ENCODE data around the gene UQCC5. TPM values are rescaled to one million over a fixed set of nuclear protein-coding genes. Genes with fewer than 3 reads are reported as not detected.

Gene UQCC5
- total and polyA plus RNA-seq, 2 donors from 2014 or later: 26.8 to 135 TPM

DNA sequence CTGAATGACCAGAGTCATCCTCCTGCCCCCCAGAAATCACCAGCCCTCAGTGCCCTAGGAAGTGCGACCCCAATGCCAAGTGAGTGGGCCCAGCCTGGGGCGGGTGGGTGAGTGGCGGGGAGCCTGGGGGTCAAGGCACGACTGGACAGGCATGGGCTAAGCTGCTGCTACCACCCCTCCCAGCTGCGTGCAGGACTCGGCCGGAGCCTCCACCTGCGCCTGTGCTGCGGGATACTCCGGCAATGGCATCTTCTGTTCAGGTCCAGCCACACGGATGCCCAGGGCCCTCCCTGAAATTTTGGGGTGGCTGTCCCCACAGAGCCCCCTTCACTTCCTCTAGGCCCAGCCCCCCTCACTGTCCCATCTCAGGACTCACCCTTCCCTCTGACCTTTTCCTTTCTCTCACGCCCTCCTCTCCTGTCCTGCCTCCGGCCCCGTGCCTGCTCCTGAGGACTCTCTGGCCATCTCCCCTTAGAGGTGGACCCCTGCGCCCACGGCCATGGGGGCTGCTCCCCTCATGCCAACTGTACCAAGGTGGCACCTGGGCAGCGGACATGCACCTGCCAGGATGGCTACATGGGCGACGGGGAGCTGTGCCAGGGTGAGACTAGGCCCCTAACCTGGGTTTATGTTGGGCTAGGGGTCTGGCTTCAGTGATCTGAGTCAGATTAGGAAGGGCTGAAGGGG, 19.8 kb upstream of the UQCC5 start:
- peaks cover 0 to 3% (median 0%) of the 10 kb centered on the region in 3 donors for H3K4me1 ChIP-seq (ENCODE audit: control insufficient read depth in 2 of 3, insufficient read depth in 2 of 3, low read depth in 1 of 3, low read length in 3 of 3)
- H3K9me3 ChIP-seq (ENCODE audit: control insufficient read depth in 2 of 3, insufficient read depth in 1 of 3, low read length in 3 of 3): no peaks in the 10 kb centered on the region
- intact Hi-C loops (cut with DNase I): no loop called here
- no peak overlapping the region for H3K4me3 ChIP-seq (ENCODE audit: low read length in 3 of 3)
- H3K27me3 ChIP-seq (ENCODE audit: control insufficient read depth, insufficient read depth, low read length): no peaks in the 10 kb centered on the region
- no peak for DNase-seq
- H3K27ac ChIP-seq (ENCODE audit: low read depth in 2 of 2, low read length in 2 of 2): no peak overlapping the region
- TF ChIP-seq, protein P1, sequence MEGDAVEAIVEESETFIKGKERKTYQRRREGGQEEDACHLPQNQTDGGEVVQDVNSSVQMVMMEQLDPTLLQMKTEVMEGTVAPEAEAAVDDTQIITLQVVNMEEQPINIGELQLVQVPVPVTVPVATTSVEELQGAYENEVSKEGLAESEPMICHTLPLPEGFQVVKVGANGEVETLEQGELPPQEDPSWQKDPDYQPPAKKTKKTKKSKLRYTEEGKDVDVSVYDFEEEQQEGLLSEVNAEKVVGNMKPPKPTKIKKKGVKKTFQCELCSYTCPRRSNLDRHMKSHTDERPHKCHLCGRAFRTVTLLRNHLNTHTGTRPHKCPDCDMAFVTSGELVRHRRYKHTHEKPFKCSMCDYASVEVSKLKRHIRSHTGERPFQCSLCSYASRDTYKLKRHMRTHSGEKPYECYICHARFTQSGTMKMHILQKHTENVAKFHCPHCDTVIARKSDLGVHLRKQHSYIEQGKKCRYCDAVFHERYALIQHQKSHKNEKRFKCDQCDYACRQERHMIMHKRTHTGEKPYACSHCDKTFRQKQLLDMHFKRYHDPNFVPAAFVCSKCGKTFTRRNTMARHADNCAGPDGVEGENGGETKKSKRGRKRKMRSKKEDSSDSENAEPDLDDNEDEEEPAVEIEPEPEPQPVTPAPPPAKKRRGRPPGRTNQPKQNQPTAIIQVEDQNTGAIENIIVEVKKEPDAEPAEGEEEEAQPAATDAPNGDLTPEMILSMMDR (IDR thresholded peaks at IDR 0.05; ENCODE audit: borderline replicate concordance, extremely low read depth, insufficient read depth): no peak
- no peak overlapping the region for H3K9ac ChIP-seq (ENCODE audit: low read length in 3 of 3)
- no peaks in the 10 kb centered on the region for H3K36me3 ChIP-seq (ENCODE audit: control insufficient read depth in 2 of 3, insufficient read depth in 3 of 3, low read length in 3 of 3)
- FAIRE-seq: no peak

DNA sequence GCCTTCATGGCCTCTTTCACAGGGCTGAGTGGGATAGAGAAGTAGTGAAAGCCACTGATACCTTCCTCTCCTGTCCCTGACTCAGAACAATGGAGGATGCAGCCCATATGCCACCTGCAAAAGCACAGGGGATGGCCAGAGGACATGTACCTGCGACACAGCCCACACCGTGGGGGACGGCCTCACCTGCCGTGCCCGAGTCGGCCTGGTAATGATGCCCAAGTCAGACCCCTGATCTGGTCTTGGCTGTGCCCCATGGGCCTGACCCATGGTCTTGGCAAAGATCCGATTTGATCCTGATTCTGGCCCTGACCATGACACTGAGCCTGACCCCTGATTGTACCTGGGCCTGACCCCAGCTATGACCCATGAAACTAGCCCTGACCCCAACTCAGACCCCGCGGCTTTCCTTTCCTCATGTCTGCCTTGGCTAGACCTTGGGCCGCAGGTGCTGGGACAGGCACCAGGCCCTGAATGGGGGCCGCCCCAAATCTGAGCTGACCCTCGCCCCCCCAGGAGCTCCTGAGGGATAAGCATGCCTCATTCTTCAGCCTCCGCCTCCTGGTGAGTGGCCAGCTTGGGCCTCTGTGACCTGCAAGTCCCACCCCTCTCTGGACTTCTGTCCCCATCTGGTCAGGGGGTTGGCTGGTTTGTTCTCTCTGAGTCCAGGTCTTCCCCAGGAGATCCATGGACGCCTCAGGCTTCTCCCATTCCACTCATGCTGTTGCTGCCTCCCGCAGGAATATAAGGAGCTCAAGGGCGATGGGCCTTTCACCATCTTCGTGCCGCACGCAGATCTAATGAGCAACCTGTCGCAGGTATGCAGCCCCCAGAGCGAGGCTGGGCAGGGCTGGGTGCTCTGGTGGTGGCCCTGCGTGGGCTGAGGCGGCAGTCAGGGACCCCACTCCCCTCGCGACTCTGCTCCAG, 18.3 kb upstream of the UQCC5 start:
- TF ChIP-seq, protein P1 (IDR thresholded peaks at IDR 0.05; ENCODE audit: borderline replicate concordance, extremely low read depth, insufficient read depth): no peak
- no peak for DNase-seq
- Histone ChIP-seq H3K4me1 (ENCODE audit: control insufficient read depth in 2 of 3, insufficient read depth in 2 of 3, low read depth in 1 of 3, low read length in 3 of 3) (peaks cover 0 to 3% (median 0%) of the 10 kb centered on the region in 3 donors), H3K4me3 (ENCODE audit: low read length in 3 of 3) (no peak overlapping the region), H3K27me3 (ENCODE audit: control insufficient read depth, insufficient read depth, low read length) (no peaks in the 10 kb centered on the region), H3K36me3 (ENCODE audit: control insufficient read depth in 2 of 3, insufficient read depth in 3 of 3, low read length in 3 of 3) (no peaks in the 10 kb centered on the region), H3K27ac (ENCODE audit: low read depth in 2 of 2, low read length in 2 of 2) (no peak overlapping the region), H3K9me3 (ENCODE audit: control insufficient read depth in 2 of 3, insufficient read depth in 1 of 3, low read length in 3 of 3) (no peaks in the 10 kb centered on the region), H3K9ac (ENCODE audit: low read length in 3 of 3) (no peak overlapping the region)
- no peak for FAIRE-seq
- intact Hi-C loops (cut with DNase I): no loop called here

DNA sequence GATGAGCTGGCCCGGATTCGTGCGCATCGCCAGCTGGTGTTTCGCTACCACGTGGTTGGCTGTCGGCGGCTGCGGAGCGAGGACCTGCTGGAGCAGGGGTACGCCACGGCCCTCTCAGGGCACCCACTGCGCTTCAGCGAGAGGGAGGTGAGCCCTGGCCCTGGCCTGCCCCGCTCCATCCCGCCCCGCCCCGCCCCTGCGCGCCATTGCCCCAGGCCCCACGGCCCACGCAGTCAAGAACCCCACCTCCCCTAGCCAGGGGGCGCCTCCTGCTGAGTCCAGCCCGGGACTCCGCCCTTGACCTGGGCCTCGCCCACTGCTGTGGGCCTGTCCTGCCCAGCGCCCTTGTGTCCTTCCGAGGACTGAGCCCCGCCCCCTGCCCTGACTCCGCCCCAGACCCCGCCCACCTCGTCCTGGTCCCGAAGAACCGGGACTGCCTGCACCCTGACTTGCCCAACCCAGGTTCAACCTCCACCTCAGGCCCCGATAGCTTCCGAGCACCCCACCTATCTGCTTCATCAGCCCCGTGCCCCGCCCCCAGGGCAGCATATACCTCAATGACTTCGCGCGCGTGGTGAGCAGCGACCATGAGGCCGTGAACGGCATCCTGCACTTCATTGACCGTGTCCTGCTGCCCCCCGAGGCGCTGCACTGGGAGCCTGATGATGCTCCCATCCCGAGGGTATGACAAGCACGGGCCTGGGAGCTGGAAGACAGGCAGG, 17.5 kb upstream of the UQCC5 start:
- Histone ChIP-seq H3K4me1 (ENCODE audit: control insufficient read depth in 2 of 3, insufficient read depth in 2 of 3, low read depth in 1 of 3, low read length in 3 of 3) (peaks cover 0 to 3% (median 0%) of the 10 kb centered on the region in 3 donors), H3K9ac (ENCODE audit: low read length in 3 of 3) (no peak overlapping the region), H3K27me3 (ENCODE audit: control insufficient read depth, insufficient read depth, low read length) (no peaks in the 10 kb centered on the region), H3K36me3 (ENCODE audit: control insufficient read depth in 2 of 3, insufficient read depth in 3 of 3, low read length in 3 of 3) (no peaks in the 10 kb centered on the region), H3K4me3 (ENCODE audit: low read length in 3 of 3) (no peak overlapping the region), H3K27ac (ENCODE audit: low read depth in 2 of 2, low read length in 2 of 2) (no peak overlapping the region), H3K9me3 (ENCODE audit: control insufficient read depth in 2 of 3, insufficient read depth in 1 of 3, low read length in 3 of 3) (no peaks in the 10 kb centered on the region)
- TF ChIP-seq, protein P1 (IDR thresholded peaks at IDR 0.05; ENCODE audit: borderline replicate concordance, extremely low read depth, insufficient read depth): no peak
- peak in 4 of 5 donors; percentile 24 to 84 (median 38) for DNase-seq
- intact Hi-C loops (cut with DNase I): no loop called here
- FAIRE-seq: no peak
